Stimulated activated effector memory CD8-positive, alpha-beta T cell treated with anti-CD3 and anti-CD28 coated beads, Interleukin-12 subunit alpha, Interleukin-12 subunit beta, amount 100 ng/mL, for 72 hours (primary cell): ENCODE results near the gene MAN1C1.

Experiments
- ATAC-seq: fragments of 150-1000 bp; cut with Tn5 transposase; 2 replicates; pipeline ENCODE4 v1.10.0; 2021
- DNase-seq, 2 donors: peaks; one replicate each; pipeline ENCODE4 v3.0.0; 2021 to 2022; ENCODE audit warnings: low spot score in 2 of 2
- H3K27ac Mint-ChIP-seq: one replicate; pipeline ENCODE4 v1.8.0; 2022; ENCODE audit warnings: mild to moderate bottlenecking, mixed read lengths
- H3K36me3 Mint-ChIP-seq: one replicate; pipeline ENCODE4 v1.8.0; 2022; ENCODE audit warnings: mild to moderate bottlenecking, mixed read lengths
- H3K4me1 Mint-ChIP-seq: one replicate; pipeline ENCODE4 v1.8.0; 2022; ENCODE audit warnings: mixed read lengths
- H3K4me3 Mint-ChIP-seq: one replicate; pipeline ENCODE4 v1.8.0; 2022; ENCODE audit warnings: mild to moderate bottlenecking, mixed read lengths
- H3K9me3 Mint-ChIP-seq: one replicate; pipeline ENCODE4 v1.8.0; 2022; ENCODE audit warnings: mixed read lengths

The MAN1C1 gene

DNA sequence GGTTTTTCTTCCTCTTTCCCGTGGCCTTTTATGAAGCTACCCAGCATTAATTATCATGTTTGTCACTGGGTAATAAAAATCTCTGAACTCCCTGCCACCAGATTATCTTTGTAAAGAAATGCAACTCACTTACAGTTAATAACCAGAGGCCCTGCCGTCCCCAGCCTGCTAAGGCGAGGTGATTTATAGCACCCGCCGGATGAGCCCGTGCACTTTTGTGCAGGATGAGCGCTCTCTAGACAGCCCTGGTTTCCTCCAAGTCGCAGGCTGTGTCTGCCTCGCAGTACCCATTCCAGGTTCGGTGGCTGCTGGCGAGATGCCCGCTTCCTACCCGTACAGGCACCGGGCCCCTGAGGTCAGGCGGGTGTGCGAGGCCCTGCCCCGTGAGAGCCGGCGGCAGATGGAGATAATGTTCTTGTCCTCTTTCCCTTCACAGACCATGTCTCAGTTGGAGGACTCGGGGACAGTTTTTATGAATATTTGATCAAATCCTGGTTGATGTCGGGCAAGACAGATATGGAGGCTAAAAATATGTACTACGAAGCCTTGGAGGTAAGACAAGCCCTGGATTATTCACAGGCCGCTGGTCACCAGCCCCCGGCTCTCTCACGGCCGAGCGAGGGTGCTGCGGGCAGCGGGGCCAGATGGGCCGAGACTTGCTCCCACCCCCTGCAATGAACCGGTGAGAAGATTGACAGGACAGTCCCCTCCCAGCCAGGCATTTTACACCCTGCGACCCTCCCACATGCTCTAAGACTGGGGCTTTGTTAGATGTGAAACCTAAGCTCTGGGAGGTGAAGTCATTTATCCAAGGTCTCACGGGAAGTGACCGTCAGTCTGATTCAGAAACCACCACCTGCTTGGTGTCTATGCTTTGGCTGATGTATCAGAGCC, 154.9 kb downstream of the MAN1C1 start:
- no peaks in the 10 kb centered on the region for H3K9me3 Mint-ChIP-seq
- no peak overlapping the region for H3K4me3 Mint-ChIP-seq
- H3K36me3 Mint-ChIP-seq = peaks cover 4% of the 10 kb centered on the region
- ATAC-seq (no peak), DNase-seq (no peak)
- no peak overlapping the region for H3K27ac Mint-ChIP-seq
- H3K4me1 Mint-ChIP-seq = peaks cover 45% of the 10 kb centered on the region

DNA sequence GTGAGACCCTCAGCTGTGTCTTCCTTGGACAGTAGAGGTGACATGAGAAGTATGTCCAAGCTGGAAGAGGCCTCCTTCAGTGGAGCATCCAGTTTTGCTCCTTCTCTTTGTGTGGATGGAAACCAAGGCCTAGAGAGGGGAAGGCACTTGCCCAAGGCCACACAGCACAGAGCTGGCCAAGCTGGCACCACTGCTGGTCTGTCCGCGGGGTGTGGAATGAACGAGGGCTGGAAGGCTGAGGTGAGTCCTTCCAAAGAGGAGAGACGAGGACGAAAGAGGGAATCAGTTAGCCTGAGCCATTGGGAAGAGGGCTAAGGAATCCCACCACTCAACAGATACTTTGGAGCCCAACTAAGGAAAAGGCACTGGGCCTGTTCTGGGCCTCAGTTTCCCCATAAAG, 155.6 kb downstream of the MAN1C1 start:
- Mint-ChIP-seq H3K27ac (no peak overlapping the region), H3K9me3 (no peaks in the 10 kb centered on the region), H3K36me3 (peaks cover 4% of the 10 kb centered on the region), H3K4me3 (no peak overlapping the region), H3K4me1 (peaks cover 45% of the 10 kb centered on the region)
- no peak for DNase-seq
- ATAC-seq = no peak

DNA sequence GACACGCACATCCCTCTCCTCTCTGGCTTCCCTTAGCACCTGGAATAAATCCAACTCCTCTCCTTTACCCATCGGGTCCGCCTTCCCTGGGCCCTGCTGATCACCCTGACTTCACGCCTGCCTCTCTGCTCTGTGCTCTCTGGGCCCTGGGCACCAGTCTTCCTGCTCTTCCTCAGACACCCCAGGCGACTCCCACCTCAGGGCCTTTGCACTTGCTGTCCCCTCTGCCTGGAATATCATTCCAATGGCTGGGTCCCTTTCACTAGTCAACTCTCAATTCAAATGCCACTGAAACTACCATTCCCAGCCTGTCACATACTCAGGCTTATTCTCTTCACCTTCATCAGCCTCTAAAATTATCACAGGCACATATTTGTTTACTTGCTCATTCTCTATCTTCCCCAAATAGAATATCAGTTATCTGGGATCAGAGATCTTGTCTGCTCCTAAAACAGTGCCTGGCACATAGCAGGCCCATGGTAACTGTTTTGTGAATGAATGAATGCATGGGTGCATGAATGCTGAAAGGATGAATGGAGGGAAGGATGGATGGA, 156.2 kb downstream of the MAN1C1 start:
- Mint-ChIP-seq H3K4me3 (no peak overlapping the region), H3K27ac (no peak overlapping the region), H3K9me3 (no peaks in the 10 kb centered on the region), H3K36me3 (peaks cover 4% of the 10 kb centered on the region), H3K4me1 (peaks cover 45% of the 10 kb centered on the region)
- ATAC-seq (no peak), DNase-seq (no peak)

DNA sequence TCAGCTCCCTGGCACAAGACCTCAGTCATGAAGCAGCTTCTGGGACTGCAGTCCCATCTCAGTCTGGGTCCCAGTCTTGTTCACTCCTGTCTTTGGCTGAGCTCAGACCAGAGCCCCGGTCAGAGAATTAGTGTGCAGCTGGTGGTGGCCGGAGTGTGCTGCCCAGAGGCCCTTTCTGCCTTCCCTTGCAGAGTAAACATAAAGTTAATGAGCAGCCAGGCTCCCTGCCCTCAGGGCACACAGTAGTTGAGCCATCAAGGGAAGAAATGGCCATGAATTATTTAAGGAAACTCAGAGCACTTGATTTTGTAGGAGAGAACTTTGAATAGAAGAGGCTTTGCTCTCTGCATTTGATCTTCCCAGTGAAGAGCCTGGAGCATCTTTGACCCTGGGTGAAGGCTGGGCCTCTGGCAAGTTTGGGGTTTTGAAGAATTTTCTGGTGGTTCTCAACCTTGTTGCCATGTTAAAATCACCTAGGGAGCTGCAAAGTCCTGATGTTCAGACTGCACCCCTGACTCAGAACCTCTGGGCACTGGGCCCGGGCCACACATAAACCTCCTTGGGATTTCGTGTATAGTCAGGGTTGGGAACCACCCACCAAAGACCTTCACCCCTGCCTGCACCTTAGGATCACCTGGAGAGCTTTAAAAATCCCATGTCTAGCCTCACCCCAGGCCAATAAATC, 157.0 kb downstream of the MAN1C1 start:
- Mint-ChIP-seq H3K9me3 (no peaks in the 10 kb centered on the region), H3K4me1 (peaks cover 41% of the 10 kb centered on the region), H3K4me3 (peak overlapping the region; percentile 64), H3K36me3 (peaks cover 4% of the 10 kb centered on the region), H3K27ac (peak overlapping the region; percentile 71)
- DNase-seq = no peak
- no peak for ATAC-seq

DNA sequence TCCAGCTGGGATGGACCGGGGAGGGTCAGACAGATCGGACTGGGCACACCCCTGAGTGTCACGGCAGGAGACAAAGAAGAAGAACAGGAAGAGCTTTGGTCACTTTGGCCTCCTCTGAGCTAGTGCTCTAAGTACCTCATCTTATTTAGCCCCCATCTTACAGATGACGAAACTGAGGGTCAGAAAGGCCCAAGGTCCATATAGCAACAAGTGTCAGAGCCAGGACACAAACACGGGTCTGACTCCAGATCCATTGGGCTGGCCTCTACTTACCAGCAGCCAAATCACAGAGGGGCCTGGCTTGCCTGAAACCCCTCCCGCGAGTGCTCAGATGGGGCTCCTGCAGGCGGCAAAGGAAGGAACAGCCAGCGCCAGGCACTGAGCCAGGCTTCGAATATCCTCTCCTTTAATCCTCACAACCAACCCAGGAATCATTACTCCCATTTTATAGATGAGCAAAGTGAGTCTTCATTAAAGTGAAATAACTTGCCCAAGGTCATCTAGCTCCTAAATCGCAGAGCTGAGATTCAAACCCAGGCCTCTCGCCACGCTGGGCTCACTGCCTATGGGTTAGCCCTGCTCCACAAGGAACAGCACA, 157.7 kb downstream of the MAN1C1 start:
- Mint-ChIP-seq H3K36me3 (peaks cover 4% of the 10 kb centered on the region), H3K9me3 (no peaks in the 10 kb centered on the region), H3K27ac (peak overlapping the region; percentile 71), H3K4me3 (peak overlapping the region; percentile 64), H3K4me1 (peaks cover 34% of the 10 kb centered on the region)
- ATAC-seq = no peak
- DNase-seq = no peak

DNA sequence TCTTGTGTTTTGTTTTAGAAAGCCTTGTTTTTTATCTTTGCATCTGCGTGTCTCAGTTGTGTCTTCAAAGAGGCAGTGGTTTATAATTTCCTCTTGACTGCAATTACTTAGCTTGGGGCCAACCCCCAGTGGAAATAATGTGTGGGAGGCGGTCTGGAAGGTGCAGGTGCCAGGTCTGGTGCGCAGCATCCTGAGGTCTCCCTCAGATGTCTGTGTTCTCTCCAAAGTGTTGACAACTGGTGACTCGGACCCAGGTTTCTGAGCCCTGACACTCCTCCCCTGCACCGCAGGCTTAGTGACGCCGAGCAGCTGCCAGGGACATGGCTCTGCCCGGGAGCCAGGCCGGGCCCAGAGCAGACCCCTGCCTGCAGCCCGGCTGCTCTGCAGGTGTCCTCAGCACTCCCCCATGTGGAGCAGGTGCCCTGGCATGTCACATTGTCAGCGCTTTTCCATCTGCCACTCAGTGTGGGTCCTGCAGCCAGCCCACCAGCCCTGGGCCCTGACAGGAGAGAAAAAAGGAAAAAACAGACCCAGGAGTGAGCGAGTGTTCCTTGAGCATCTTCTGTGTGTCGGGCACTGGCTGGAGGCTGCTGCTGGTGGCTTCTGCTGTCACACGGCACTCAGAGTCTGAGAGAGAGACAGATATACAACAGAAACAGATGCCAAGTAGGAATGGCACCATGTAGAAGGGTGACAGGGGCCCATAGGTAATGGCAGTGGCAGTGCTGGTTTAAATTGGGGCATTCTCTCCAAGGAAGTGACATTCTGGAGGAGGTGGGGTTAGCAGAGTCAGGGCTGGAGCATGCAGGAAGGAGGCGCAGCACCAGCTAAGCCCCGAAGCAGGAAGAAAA, 158.6 kb downstream of the MAN1C1 start:
- DNase-seq (peak; percentile 34 to 67), ATAC-seq (peak; percentile 90)
- Mint-ChIP-seq H3K9me3 (no peaks in the 10 kb centered on the region), H3K4me1 (peaks cover 33% of the 10 kb centered on the region), H3K27ac (peak overlapping the region; percentile 71), H3K36me3 (peaks cover 4% of the 10 kb centered on the region), H3K4me3 (peak overlapping the region; percentile 64)

DNA sequence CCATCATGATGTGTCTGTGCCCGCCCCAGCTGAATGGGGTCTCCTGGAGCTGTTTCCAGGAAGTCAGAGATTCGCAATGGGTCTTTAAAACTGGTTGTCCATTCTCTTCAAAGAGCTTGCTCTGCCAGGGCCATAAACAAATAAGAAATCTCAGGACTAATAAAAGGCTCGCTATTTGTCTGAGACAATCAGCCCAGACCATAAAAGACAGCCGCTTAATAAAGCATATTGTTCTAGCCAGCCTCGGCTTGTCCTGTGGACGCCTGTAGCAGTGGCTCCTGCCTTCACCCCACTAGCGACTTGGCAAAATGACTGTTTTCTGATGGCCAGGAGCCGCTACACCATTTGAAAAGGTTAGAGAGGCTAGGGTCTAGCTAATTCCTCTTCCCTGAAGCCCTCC, 162.8 kb downstream of the MAN1C1 start:
- Mint-ChIP-seq H3K27ac (no peak overlapping the region), H3K36me3 (peaks cover 4% of the 10 kb centered on the region), H3K4me1 (peaks cover 17% of the 10 kb centered on the region), H3K9me3 (no peaks in the 10 kb centered on the region), H3K4me3 (no peak overlapping the region)
- ATAC-seq = no peak
- DNase-seq = no peak

DNA sequence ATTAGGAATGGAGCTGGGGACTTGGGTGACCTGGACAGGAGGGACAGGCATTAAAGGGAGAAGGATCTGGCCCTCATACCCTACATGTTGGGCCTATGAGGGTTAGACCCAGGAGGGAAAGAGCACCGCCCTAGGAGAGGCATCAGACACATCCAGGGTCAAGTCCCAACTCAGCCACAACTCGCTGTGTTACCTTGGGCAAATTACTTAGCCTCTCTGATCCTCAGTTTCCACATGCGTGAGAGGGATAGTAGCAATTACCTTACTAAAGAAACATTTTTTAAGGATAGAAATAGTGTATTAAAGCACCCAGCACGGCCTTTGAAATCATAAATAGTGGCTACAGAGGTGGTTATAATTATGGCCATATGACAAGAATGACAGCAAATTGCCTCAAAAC, 163.3 kb downstream of the MAN1C1 start:
- Mint-ChIP-seq H3K9me3 (no peaks in the 10 kb centered on the region), H3K27ac (no peak overlapping the region), H3K4me1 (peaks cover 11% of the 10 kb centered on the region), H3K4me3 (no peak overlapping the region), H3K36me3 (peaks cover 4% of the 10 kb centered on the region)
- ATAC-seq = no peak
- no peak for DNase-seq

DNA sequence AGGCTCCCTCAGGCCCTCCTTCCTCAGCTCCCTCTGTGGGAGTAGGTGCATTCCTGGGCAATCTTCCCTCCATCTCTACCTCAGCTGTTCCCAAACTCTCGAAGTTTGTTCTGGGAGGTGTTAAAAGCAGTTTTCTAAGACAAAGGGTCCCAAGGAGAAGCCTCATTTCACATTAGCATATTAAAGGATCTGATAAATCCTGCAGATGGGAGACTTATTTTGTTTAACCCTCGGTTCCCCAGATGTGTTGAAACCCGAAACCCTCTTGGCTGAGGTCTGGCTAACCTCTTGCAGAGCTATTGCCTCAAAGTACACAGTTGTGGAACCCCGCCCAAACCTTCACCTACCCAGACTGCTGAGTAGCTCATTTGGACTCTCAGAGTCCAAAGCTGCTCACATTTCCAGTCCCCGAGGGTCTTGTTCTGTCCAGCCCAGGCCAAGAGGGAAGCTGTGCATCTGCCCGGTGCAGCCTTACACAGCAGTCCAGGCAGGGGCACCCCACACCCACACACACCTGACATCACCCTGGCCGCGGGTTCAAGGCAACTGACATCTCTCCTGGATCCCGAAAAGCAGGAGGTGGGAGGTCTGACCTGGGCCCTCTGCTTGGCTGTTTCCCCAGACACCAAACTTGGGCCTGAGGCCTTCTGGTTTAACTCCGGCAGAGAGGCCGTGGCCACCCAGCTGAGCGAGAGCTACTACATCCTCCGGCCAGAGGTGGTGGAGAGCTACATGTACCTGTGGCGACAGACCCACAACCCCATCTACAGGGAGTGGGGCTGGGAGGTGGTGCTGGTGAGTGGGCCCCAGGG, 163.9 kb downstream of the MAN1C1 start:
- Mint-ChIP-seq H3K36me3 (peaks cover 3% of the 10 kb centered on the region), H3K4me1 (peaks cover 5% of the 10 kb centered on the region), H3K4me3 (no peak overlapping the region), H3K9me3 (no peaks in the 10 kb centered on the region), H3K27ac (no peak overlapping the region)
- ATAC-seq (no peak), DNase-seq (no peak)

DNA sequence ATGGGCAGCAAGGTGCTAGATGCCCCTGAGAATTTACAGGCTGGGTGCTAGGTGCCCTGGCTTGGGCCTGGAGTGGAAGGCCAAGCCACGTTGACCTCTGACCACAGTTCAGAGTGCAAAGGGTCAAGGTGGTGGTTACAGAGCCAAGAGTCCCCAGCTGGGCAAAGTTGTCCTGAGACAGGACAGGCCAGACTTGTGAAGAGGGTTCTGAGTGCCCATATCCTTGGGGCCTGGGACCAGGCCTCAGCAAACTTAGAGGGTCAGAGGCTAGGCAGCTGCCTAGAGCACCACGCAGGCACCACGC, 164.5 kb downstream of the MAN1C1 start:
- H3K4me1 Mint-ChIP-seq = no peaks in the 10 kb centered on the region
- no peak overlapping the region for H3K4me3 Mint-ChIP-seq
- ATAC-seq (no peak), DNase-seq (no peak)
- no peaks in the 10 kb centered on the region for H3K9me3 Mint-ChIP-seq
- H3K36me3 Mint-ChIP-seq = no peaks in the 10 kb centered on the region
- no peak overlapping the region for H3K27ac Mint-ChIP-seq

DNA sequence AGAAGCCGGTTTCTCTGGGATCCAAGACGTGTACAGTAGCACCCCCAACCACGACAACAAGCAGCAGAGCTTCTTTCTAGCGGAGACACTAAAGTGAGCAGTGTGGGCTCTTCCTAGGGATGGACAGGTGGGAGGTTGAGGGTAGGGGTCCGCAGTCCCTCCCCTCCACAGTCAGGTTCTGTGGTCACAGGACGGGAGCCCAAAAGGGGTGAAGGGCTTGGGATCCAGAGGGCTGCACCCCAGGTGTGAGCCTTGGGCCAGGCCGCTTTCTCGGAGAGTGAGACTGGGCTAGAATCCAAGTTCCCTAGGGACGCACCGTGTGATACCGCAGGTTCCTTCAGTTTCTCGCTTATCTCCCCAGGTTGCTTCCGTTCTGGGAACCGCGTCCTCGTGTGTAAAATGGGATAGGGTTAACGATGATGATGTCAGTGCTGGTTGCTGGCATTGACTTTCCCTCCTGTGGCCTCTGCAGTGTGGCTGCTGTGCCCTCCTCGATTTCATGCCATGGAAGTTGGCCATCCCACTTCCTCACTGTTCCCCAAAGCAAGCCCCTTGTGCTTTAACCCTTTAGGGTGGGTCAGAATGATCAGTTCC, 166.1 kb downstream of the MAN1C1 start:
- Mint-ChIP-seq H3K9me3 (no peaks in the 10 kb centered on the region), H3K4me1 (no peaks in the 10 kb centered on the region), H3K4me3 (no peak overlapping the region), H3K27ac (peak overlapping the region; percentile 61), H3K36me3 (no peaks in the 10 kb centered on the region)
- ATAC-seq (no peak), DNase-seq (no peak)

DNA sequence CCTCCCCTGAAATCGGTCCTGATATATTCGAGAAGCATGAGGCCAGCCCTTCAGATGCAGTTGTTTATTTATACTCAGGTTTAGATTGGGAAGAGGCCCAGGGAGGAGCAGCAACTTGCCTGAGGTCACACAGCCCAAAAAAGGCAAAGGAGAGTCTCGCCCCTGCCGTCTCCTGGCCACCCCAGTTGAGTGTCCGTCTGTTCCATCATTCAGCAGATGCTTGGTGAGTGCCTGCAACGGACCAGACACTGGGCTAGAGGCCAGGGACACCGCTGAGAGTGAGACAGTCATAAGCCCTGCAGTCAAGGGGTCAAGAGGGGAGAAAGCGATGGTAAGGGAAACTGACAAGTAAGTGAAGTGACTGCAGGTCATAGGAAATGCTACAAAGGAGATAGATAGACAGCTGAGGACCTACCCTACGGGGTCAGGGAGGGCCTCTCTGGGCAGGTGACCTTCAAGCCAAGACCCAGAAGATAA, 168.0 kb downstream of the MAN1C1 start:
- H3K4me1 Mint-ChIP-seq = no peaks in the 10 kb centered on the region
- no peak overlapping the region for H3K4me3 Mint-ChIP-seq
- no peak overlapping the region for H3K27ac Mint-ChIP-seq
- no peaks in the 10 kb centered on the region for H3K9me3 Mint-ChIP-seq
- no peak for DNase-seq
- H3K36me3 Mint-ChIP-seq = peaks cover 5% of the 10 kb centered on the region
- no peak for ATAC-seq

DNA sequence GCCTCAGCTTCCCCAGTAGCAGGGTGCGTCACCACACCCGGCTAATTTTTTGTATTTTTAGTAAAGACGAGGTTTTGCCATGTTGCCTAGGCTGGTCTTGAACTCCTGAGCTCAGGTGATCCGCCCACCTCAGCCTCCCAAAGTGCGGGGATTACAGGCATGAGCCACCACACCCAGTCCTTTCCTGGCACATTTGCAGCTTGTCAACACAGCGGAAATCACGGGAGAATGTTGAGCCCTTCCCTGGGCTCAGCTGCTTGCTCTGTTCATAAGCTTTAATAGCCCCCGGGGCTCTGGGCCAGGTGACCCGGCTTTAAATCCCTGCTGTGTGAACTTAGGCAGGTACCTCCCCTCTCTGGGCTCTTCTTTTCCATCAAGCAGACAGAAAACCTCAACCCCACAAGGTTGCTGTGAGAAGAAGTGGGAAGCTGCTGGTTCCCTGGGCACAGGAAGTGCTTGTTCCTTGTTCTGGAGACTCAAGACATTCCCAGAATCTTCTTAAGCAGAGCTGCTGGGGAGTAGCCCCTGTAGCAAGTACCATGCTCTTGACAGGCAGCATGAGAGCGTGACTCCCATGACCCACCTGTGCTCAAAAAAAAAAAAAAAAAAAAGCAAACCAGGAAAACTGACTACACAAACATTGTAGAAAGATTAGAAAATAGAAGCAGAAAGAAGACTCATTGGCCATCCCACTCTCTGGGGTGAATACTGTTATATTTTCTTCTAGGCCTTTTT, 168.9 kb downstream of the MAN1C1 start:
- Mint-ChIP-seq H3K4me1 (no peaks in the 10 kb centered on the region), H3K27ac (no peak overlapping the region), H3K9me3 (no peaks in the 10 kb centered on the region), H3K4me3 (no peak overlapping the region), H3K36me3 (peaks cover 5% of the 10 kb centered on the region)
- DNase-seq (no peak), ATAC-seq (no peak)
